ENCODE measurements around the gene PREP. TPM values are rescaled to one million over a fixed set of nuclear protein-coding genes. Genes with fewer than 3 reads are reported as not detected.
A peak's percentile ranks its signal among the peaks of the same experiment; 100 is the strongest.
"Not testable (repeated sequence)": the region's sequence is repeated elsewhere in the genome, so short reads cannot be mapped to it uniquely, and the experiment has no call there.

Gene PREP
- 51.6 and 56.2 TPM in 2 replicates for total RNA-seq (2014; rRNA removed; shearing (Covaris generic))
- polyA plus RNA-seq (2015; cell fraction: cytosol; rRNA removed), result 86.6 and 120 TPM in 2 replicates
- polyA plus RNA-seq (2015; cell fraction: nucleus; rRNA removed), result 41.3 and 54.1 TPM in 2 replicates

- DNase-seq (ENCODE audit: low read depth, low spot score), result peak; percentile 81
- in situ Hi-C loops (cut with HindIII; ENCODE audit: low pct_unique_long_range_greater_than_20kb, low sequenced_read_pairs), result no loop called here
Measured at GRCh38 chr6:105402939-105403935, at the start of gene PREP. Gene PREP, minus strand, starts transcription at chr6:105403082. Its CDS starts 191 bp downstream, at chr6:105402891.

GRCh38 chr6:105452376-105452775 is 49.5 kb upstream of the PREP start:
- DNase-seq (ENCODE audit: low read depth, low spot score), result no peak
- in situ Hi-C loops (cut with HindIII; ENCODE audit: low pct_unique_long_range_greater_than_20kb, low sequenced_read_pairs), result no loop called here

GRCh38 chr6:105449756-105450390 is 47.0 kb upstream of the PREP start:
- in situ Hi-C loops (cut with HindIII; ENCODE audit: low pct_unique_long_range_greater_than_20kb, low sequenced_read_pairs), result no loop called here
- DNase-seq (ENCODE audit: low read depth, low spot score), result no peak

- no peak for DNase-seq (ENCODE audit: low read depth, low spot score)
- in situ Hi-C loops (cut with HindIII; ENCODE audit: low pct_unique_long_range_greater_than_20kb, low sequenced_read_pairs), result no loop called here
Measured at GRCh38 chr6:105445481-105445880, 42.6 kb upstream of the PREP start.

GRCh38 chr6:105443941-105444340 is 41.1 kb upstream of the PREP start:
- in situ Hi-C loops (cut with HindIII; ENCODE audit: low pct_unique_long_range_greater_than_20kb, low sequenced_read_pairs), result no loop called here

GRCh38 chr6:105442369-105442768 is 39.5 kb upstream of the PREP start:
- in situ Hi-C loops (cut with HindIII; ENCODE audit: low pct_unique_long_range_greater_than_20kb, low sequenced_read_pairs), result no loop called here
- DNase-seq (ENCODE audit: low read depth, low spot score), result no peak

More at GRCh38 chr6:105443941-105444340, 41.1 kb upstream of the PREP start:
- DNase-seq (ENCODE audit: low read depth, low spot score), result no peak

GRCh38 chr6:105437236-105437635 is 34.4 kb upstream of the PREP start:
- in situ Hi-C loops (cut with HindIII; ENCODE audit: low pct_unique_long_range_greater_than_20kb, low sequenced_read_pairs), result no loop called here
- DNase-seq (ENCODE audit: low read depth, low spot score), result no peak

- no peak for DNase-seq (ENCODE audit: low read depth, low spot score)
- in situ Hi-C loops (cut with HindIII; ENCODE audit: low pct_unique_long_range_greater_than_20kb, low sequenced_read_pairs), result no loop called here
Measured at GRCh38 chr6:105433723-105434122, 30.8 kb upstream of the PREP start.

GRCh38 chr6:105432797-105433196 is 29.9 kb upstream of the PREP start:
- in situ Hi-C loops (cut with HindIII; ENCODE audit: low pct_unique_long_range_greater_than_20kb, low sequenced_read_pairs), result no loop called here
- DNase-seq (ENCODE audit: low read depth, low spot score), result no peak

- peak; percentile 64 for DNase-seq (ENCODE audit: low read depth, low spot score)
- in situ Hi-C loops (cut with HindIII; ENCODE audit: low pct_unique_long_range_greater_than_20kb, low sequenced_read_pairs), result no loop called here
Measured at GRCh38 chr6:105431226-105431625, 28.3 kb upstream of the PREP start.

- in situ Hi-C loops (cut with HindIII; ENCODE audit: low pct_unique_long_range_greater_than_20kb, low sequenced_read_pairs), result no loop called here
- DNase-seq (ENCODE audit: low read depth, low spot score), result no peak
Measured at GRCh38 chr6:105430685-105431084, 27.8 kb upstream of the PREP start.

GRCh38 chr6:105429676-105430075 is 26.8 kb upstream of the PREP start:
- DNase-seq (ENCODE audit: low read depth, low spot score), result no peak
- in situ Hi-C loops (cut with HindIII; ENCODE audit: low pct_unique_long_range_greater_than_20kb, low sequenced_read_pairs), result no loop called here

GRCh38 chr6:105428342-105428957 is 25.6 kb upstream of the PREP start:
- in situ Hi-C loops (cut with HindIII; ENCODE audit: low pct_unique_long_range_greater_than_20kb, low sequenced_read_pairs), result no loop called here
- peak; percentile 52 for DNase-seq (ENCODE audit: low read depth, low spot score)

- in situ Hi-C loops (cut with HindIII; ENCODE audit: low pct_unique_long_range_greater_than_20kb, low sequenced_read_pairs), result no loop called here
- peak; percentile 66 for DNase-seq (ENCODE audit: low read depth, low spot score)
Measured at GRCh38 chr6:105424175-105424783, 21.4 kb upstream of the PREP start.

- in situ Hi-C loops (cut with HindIII; ENCODE audit: low pct_unique_long_range_greater_than_20kb, low sequenced_read_pairs); DNase-seq (ENCODE audit: low read depth, low spot score): not testable (repeated sequence)
Measured at GRCh38 chr6:105416971-105417370, 14.1 kb upstream of the PREP start.

GRCh38 chr6:105409734-105410133 is 6.9 kb upstream of the PREP start:
- in situ Hi-C loops (cut with HindIII; ENCODE audit: low pct_unique_long_range_greater_than_20kb, low sequenced_read_pairs), result no loop called here
- no peak for DNase-seq (ENCODE audit: low read depth, low spot score)

- in situ Hi-C loops (cut with HindIII; ENCODE audit: low pct_unique_long_range_greater_than_20kb, low sequenced_read_pairs), result no loop called here
- peak; percentile 28 for DNase-seq (ENCODE audit: low read depth, low spot score)
Measured at GRCh38 chr6:105402090-105402938, 568 bp downstream of the PREP start.

All from SK-MEL-5 (cell line).